ENCODE results near the gene PSKH1.

The PSKH1 gene

DNA sequence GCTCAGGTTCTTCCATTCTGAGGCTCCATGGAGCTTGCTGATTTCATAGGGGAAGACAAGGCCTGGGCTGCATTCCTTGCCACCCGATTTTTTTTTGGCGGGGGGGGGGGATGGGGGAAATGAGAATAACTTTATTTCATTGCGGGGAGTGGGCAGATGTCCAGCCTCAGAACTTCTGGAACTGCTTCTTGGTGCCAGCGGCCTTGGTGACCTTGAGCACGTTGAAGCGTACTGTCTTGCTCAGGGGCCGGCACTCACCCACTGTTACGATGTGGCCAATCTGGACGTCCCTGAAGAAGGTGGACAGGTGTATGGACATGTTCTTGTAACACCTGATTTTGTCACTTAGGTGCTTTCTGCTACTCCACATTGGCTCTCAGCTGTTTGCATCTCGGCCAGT is 37.3 kb upstream of the PSKH1 start:
- Histone ChIP-seq H3K4me2 (ENCODE audit: low read length) (no peak overlapping the region), H3F3A (ENCODE audit: control insufficient read depth, insufficient read depth) (no peaks in the 10 kb centered on the region), H3K9me2 (replicated peaks; ENCODE audit: control insufficient read depth, low read length) (no peaks in the 10 kb centered on the region), H3K9me3 (ENCODE audit: control insufficient read depth, insufficient read depth, low read length) (no peaks in the 10 kb centered on the region), H3K27me3 (ENCODE audit: control insufficient read depth, low read length) (no peaks in the 10 kb centered on the region), H3K27ac (ENCODE audit: low read depth, low read length) (no peak overlapping the region), H3K79me2 (ENCODE audit: control insufficient read depth, low read length) (peaks cover 96% of the 10 kb centered on the region), H4K20me1 (ENCODE audit: control insufficient read depth, insufficient read depth, low read depth, low read length) (peaks cover 9% of the 10 kb centered on the region; the same call in 1 of the 2 replicates), H3K4me3 (ENCODE audit: low read length) (no peak overlapping the region), H3K36me3 (ENCODE audit: control insufficient read depth, low read length) (peaks cover 26% of the 10 kb centered on the region), H3K4me1 (ENCODE audit: control insufficient read depth, low read length) (0 out of 2 replicates have a peak, but pooled peaks cover 3% of the 10 kb centered on the region)
- TF ChIP-seq, protein P1, sequence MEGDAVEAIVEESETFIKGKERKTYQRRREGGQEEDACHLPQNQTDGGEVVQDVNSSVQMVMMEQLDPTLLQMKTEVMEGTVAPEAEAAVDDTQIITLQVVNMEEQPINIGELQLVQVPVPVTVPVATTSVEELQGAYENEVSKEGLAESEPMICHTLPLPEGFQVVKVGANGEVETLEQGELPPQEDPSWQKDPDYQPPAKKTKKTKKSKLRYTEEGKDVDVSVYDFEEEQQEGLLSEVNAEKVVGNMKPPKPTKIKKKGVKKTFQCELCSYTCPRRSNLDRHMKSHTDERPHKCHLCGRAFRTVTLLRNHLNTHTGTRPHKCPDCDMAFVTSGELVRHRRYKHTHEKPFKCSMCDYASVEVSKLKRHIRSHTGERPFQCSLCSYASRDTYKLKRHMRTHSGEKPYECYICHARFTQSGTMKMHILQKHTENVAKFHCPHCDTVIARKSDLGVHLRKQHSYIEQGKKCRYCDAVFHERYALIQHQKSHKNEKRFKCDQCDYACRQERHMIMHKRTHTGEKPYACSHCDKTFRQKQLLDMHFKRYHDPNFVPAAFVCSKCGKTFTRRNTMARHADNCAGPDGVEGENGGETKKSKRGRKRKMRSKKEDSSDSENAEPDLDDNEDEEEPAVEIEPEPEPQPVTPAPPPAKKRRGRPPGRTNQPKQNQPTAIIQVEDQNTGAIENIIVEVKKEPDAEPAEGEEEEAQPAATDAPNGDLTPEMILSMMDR (IDR thresholded peaks at IDR 0.05; ENCODE audit: low read depth, low read length, poor library complexity, severe bottlenecking), result no peak
- TF ChIP-seq EZH2phosphoT487 (IDR thresholded peaks at IDR 0.05; ENCODE audit: borderline replicate concordance, low read length), result no peak

DNA sequence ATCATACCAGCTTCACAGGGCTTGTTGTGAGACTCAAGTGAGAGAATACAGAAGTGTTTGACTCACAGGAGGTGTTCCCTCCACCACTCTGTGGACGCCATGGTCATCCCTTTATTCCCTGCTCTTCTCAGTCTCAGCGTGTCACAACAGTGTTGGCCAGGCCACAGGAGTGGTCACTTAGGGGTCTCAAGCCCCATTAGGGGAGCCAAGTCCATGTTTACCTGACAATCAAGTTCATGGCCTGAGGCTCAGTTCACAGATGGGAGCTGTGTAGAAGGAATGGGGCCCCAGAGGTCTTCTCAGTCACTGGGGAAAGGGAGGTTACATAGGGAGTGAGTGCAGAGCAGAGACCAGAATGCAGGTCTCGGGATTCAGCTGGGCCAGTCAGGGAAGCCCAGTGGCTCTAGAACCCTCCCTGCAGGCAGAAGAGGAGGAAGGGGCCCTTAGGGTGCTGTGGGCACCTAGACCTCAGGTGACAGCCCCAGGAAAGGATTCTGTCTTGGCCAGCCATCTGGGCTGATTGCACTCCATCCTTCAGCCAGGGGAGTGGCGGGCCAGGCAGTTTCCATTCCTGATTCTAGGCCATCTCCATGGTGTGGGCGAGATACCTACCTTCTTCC is 36.0 kb upstream of the PSKH1 start:
- TF ChIP-seq, protein P1 (IDR thresholded peaks at IDR 0.05; ENCODE audit: low read depth, low read length, poor library complexity, severe bottlenecking), result no peak
- no peak for TF ChIP-seq EZH2phosphoT487 (IDR thresholded peaks at IDR 0.05; ENCODE audit: borderline replicate concordance, low read length)
- no peaks in the 10 kb centered on the region for H3F3A ChIP-seq (ENCODE audit: control insufficient read depth, insufficient read depth)
- H3K9me2 ChIP-seq (replicated peaks; ENCODE audit: control insufficient read depth, low read length), result no peaks in the 10 kb centered on the region
- no peaks in the 10 kb centered on the region for H3K9me3 ChIP-seq (ENCODE audit: control insufficient read depth, insufficient read depth, low read length)
- peaks cover 96% of the 10 kb centered on the region for H3K79me2 ChIP-seq (ENCODE audit: control insufficient read depth, low read length)
- H3K27ac ChIP-seq (ENCODE audit: low read depth, low read length), result no peak overlapping the region
- peaks cover 9% of the 10 kb centered on the region; the same call in 1 of the 2 replicates for H4K20me1 ChIP-seq (ENCODE audit: control insufficient read depth, insufficient read depth, low read depth, low read length)
- H3K36me3 ChIP-seq (ENCODE audit: control insufficient read depth, low read length), result peaks cover 36% of the 10 kb centered on the region
- H3K4me3 ChIP-seq (ENCODE audit: low read length), result no peak overlapping the region
- no peak overlapping the region for H3K4me2 ChIP-seq (ENCODE audit: low read length)
- H3K4me1 ChIP-seq (ENCODE audit: control insufficient read depth, low read length), result 0 out of 2 replicates have a peak, but pooled peaks cover 3% of the 10 kb centered on the region
- no peaks in the 10 kb centered on the region for H3K27me3 ChIP-seq (ENCODE audit: control insufficient read depth, low read length)

DNA sequence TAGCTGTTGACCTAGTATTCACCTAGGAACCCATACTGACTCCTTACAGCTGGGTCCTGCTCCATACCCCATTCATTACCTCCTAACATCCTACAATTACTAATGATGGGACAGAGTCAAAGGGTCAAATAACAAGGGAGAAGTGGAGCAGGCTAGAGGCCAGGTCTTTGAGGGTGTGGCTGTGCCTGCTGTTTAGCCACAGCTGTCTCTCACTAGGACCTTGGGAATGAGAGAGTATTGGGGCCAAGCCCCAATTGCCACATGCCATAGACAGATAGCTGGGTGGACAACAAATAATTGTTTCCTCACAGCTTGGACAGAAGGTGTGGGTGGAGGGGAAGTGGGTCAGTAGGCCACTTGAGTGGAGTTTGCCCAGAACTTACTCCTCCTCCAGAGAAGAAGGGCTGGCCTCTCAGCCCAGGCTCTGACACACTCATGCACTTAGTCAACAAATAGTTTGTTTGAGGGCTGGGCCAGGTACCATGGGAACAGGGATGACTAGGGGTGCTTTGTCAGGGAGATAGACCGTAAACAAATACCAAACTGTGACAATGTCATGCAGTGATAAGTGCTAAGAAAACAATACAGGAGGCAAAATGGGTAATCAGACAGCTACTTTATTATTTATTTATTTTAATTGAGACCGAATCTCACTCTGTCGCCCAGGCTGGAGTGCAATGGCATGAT is 35.4 kb upstream of the PSKH1 start:
- H3K36me3 ChIP-seq (ENCODE audit: control insufficient read depth, low read length), result peaks cover 36% of the 10 kb centered on the region
- no peaks in the 10 kb centered on the region for H3F3A ChIP-seq (ENCODE audit: control insufficient read depth, insufficient read depth)
- peaks cover 97% of the 10 kb centered on the region for H3K79me2 ChIP-seq (ENCODE audit: control insufficient read depth, low read length)
- TF ChIP-seq EZH2phosphoT487 (IDR thresholded peaks at IDR 0.05; ENCODE audit: borderline replicate concordance, low read length), result no peak
- TF ChIP-seq, protein P1 (IDR thresholded peaks at IDR 0.05; ENCODE audit: low read depth, low read length, poor library complexity, severe bottlenecking), result no peak
- H3K27ac ChIP-seq (ENCODE audit: low read depth, low read length), result no peak overlapping the region
- H4K20me1 ChIP-seq (ENCODE audit: control insufficient read depth, insufficient read depth, low read depth, low read length), result peaks cover 9% of the 10 kb centered on the region; the same call in 1 of the 2 replicates
- no peak overlapping the region for H3K4me2 ChIP-seq (ENCODE audit: low read length)
- no peaks in the 10 kb centered on the region for H3K9me3 ChIP-seq (ENCODE audit: control insufficient read depth, insufficient read depth, low read length)
- no peaks in the 10 kb centered on the region for H3K27me3 ChIP-seq (ENCODE audit: control insufficient read depth, low read length)
- H3K4me1 ChIP-seq (ENCODE audit: control insufficient read depth, low read length), result 0 out of 2 replicates have a peak, but pooled peaks cover 3% of the 10 kb centered on the region
- H3K4me3 ChIP-seq (ENCODE audit: low read length), result no peak overlapping the region
- H3K9me2 ChIP-seq (replicated peaks; ENCODE audit: control insufficient read depth, low read length), result no peaks in the 10 kb centered on the region

Data from DOHH2 (cell line).